COLO829 (cell line): ENCODE results near the gene FXYD6.

Source experiments
- DNase-seq: peaks from one replicate; pipeline ENCODE4 v3.0.0; 2012; ENCODE audit warnings: low spot score

FXYD6 gene

GRCh38 chr11:117828611-117829368, 47.7 kb downstream of the FXYD6 start:
- no peak for DNase-seq

DNA sequence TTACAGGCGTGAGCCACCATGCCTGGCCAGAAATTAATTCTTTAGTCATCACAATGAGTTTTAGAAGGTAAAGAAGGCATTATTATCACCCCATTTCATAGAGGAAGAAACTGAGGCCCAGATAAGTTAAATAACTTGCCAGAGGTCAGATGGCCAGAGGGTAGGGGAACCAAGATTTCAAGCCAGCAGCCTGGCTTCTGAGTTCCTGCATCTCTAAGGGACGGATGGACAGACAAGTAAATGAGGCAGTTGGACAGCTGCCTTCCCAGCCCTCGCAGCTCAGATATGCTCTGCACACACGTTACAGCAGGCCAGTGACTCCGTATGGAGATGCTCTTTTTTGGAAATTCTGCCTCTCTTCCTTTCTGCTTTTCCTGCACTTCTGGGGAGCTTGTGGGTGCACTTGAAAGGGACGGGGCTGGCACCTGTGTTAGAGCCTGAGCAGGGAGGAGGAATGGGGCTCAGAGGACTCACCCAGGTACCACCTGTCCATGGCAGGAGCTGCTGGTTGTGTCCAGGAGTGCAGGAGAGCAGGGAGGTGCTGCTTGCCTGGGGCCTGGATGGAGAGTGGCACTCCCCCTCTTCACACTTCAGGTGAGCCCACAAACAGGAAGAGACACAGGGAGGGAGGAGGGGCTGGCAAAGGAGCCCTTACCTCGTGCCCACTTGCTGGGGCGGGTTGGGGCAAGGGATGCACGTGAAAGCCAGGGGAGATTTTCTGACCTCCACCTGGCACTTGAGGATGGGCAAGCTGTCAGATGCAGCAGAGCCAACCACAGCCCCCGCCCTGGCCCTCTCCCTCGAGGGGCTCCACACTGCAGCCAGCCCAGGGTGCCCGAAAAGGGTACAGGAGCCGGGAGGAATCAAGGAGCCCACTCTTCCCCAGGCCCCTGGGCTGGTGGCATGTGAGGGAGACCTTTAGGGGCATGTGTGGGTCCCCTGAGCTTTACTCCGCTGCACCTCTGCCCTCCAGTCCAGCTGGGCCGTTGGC, 48.6 kb downstream of the FXYD6 start:
- DNase-seq, result no peak

GRCh38 chr11:117826832-117827231, 49.6 kb downstream of the FXYD6 start:
- DNase-seq, result no peak

DNA sequence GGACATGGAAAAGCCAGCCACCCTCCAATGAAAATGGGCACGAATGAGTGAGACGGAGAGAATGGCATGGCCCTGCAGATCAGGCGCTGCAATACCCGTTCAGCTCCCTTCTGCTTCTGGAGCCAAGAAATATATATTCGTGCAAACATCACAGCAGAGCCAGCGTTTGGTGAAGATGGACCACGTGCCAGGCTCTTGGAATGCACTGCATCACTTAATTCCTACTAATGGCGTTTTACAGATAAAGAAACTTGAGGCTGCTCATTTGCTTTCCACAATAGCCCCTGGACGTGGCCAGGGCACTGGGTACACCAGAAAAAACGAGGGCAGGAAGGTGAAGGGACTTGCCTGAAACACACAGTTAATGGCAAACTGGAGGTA, 50.3 kb downstream of the FXYD6 start:
- no peak for DNase-seq

GRCh38 chr11:117825538-117826189, 50.8 kb downstream of the FXYD6 start:
- DNase-seq, result no peak

DNA sequence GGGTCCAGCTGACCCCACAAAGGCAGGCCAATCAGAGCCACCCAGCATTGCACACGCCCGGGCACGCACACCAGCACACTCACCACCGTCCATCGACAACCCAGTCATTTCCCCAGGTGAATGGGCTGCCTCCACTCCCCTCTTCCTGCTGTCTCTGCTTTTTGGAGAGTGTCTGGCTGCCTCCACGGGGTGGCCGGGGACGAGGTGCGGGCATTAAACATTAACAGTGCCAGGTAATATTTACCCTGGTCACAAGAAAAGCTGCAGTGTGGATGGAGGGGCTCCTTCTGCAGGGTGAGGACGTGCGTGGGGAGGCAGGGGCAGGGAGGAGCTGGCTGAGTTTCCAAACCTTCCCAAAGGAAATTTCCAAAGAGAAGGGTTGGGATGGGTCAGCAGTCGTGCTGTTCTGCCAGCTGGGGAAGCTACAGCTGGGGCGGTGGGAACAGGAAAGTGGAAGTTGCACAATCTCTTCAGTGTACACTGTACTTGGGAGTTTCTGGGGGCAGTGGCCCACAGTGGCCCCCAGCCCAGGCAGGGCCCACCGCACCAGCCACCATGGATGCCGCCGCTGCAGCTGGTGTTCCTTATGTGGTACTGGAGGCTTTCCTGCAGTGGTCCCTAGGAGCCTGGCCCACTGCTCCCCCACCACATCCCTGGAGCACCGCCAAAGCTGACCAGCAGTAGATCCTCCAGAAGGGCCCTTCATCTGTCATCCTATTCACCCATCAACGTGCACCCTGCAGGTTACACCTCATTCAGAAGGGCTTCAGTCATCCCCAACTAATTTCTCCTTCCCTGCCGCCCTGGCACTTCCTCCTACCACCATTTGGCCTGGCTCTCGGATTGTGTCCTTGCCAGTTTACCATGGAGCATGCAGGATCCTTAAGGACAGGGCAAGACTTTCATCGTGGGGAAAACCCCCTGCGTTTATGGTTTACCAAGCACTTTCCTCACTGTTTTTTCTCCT, 51.6 kb downstream of the FXYD6 start, which contains the start of gene FXYD2:
Gene FXYD2 (minus strand): TSS at position 174 of the 967 bp plus-strand sequence. CDS start 66 bp downstream, at position 108.
- no peak for DNase-seq

GRCh38 chr11:117823946-117824420, 52.5 kb downstream of the FXYD6 start:
- no peak for DNase-seq

DNA sequence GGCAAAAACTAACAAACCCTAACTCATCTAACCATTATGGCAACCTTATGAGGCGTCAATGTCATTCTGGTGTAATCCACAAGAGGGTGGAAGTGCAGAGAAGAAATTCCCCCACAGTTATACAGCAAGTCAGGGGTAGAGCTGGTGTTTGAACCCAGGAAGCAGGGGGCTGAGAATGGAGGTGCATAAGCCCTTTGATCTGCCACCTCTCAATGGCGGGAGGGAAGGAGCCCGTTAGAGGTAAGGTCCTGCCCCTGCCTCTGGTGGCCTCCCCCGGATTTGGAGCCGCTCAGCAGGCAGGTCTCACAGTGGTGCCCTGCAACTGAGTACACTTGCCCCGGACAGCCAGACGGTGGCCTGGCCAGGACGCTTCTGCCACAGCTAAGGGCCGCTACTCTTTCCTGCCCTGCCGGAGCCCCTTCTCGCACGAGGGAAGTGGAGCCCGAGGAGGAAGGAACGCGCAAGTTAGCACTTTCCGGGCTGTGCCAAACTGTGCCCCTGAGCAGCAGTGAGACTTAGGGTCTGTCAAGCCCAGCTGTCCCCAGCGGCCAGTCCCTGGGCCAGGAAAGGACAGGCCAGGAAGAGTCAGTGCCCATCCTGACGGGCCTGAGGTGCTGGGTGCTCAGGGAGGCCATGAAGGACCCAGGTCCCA, 53.0 kb downstream of the FXYD6 start:
- no peak for DNase-seq

- no peak for DNase-seq
These were observed 54.1 kb downstream of the FXYD6 start for GRCh38 chr11:117822074-117823033.

DNA sequence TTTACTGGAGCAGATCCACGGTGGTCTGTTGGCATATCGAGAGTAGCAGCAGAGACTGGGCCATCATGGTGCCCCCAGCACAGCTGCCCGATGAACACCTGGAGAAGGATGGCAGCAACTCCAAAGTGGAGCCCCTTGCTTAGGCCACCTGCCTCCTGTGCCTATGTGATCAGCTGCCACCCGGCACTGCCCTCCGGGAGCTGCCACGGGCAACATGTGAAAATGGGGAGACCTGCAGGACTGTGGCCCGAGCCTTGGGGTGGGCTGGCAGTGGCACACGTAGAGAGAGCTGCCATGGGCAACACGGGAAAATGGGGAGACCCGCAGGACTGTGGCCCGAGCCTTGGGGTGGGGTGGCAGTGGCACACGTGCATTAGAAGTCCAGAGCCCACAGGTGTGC, 55.0 kb downstream of the FXYD6 start:
- DNase-seq, result no peak

DNA sequence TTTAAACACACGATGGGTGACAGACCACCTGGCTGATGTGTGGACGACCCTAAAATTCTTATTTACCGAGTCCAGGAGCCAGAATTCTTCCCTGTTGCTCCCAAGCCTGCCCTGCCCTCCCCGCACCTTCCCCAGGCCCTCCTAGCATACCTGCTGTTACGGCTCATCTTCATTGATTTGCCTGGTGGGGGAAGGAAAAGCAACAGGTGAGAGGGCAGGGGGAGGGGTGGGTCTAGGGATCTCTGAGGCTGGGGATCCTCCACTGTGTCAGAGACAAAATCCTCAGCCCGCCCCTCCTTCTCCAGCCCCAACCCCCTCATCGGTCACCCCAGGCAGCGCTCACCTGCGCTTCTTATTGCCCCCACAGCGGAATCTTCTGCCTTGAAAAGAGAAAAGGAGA, 55.9 kb downstream of the FXYD6 start:
- DNase-seq, result no peak

- DNase-seq, result no peak
These were observed 56.4 kb downstream of the FXYD6 start for GRCh38 chr11:117820071-117820470.

DNA sequence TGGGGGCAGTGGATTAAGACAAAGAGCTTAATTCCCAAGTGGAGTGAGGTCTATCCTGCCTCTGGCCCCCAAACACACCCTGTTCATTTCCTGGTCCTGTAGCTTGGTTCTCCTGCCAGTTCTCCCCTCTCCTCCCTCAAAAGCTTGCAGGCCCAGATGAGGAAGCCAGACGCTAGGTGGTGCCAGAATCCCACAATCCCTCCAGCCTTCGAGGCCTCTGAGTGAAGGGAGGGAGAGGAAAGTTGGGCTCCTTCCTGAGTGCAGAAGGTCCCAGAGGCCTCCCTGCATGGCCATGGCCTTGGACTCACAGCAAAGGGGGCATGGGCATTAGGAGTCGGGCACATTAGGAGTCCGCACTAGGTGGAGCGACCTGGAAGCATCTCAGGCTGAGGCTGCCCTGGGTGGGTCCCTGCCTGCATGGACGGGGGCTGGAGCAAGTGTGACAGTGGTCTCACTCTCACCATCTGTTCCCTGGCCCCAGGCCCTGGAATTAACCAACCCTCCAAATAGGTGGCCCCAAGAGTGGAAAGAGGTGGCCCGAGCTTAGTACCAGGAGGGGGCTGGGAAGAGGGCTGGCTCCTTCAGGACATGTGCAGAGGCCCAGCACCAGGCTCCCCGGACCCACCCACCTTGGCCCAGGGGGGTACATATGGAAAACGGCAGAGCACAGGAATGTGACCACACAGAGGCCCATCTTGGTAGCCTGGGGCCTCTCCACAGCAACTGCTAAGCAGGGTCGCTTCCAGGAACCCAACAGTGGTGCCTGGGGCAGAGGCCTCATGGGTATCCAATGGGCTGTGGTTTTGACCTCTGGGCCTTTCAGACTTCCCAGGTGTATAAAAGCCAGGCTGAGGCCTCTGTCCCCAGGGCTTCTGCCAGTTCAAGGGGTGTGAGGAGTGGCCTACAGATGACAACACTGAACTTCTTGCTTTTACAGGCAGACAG, 57.1 kb downstream of the FXYD6 start:
- DNase-seq, result no peak

DNA sequence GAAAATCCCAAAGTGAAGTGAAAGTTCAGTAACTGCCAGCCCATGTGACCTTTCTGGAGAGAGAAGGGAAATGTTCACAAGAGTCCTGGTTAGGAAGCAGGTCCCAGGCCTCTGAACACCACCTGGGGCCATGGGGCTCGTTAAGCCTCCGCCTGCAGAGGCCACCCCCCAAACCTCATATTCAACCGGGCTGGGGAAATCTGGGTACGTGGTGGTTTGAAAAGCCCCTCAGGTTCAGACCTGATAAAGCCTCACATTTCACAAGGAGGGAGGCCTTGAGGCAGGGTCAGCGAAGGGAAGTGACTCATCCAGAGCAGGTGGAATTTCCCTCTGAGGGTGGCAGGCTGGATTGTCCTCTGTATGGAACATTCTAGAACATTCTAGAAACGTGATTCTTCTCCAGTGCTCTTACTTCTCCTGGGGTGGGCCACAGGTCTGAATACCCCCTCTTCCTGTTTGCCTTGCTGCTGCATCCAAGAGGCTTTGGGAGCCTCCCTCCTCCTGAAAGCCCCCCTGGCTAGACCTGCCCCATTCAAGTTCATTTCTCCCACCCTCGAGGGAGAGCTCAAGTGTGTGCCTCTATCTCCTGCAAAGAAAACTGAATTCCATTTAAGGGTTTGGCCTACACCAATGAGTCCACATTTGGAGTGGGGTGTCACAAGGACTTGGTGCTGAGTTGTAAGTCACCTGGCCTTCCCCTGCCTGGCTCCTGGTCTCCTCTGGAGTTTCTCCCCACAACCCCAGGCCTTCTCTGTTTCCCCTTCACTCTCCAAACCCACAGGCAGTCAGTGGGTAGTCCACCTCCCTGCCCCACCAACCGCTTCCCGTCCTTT, 58.2 kb downstream of the FXYD6 start:
- DNase-seq, result no peak

GRCh38 chr11:117817368-117818040, 59.0 kb downstream of the FXYD6 start:
- peak; percentile 56 for DNase-seq

GRCh38 chr11:117816846-117817367, 59.6 kb downstream of the FXYD6 start:
- no peak for DNase-seq
